GM23338 (cell line): ENCODE data around the gene CABLES2. TPM values are rescaled to one million over a fixed set of nuclear protein-coding genes. Genes with fewer than 3 reads are reported as not detected.

ENCODE experiments used
- ATAC-seq: fragments of 200-7000 bp; cut with Tn5 transposase; 3 replicates; pipeline ENCODE4 v1.9.1; 2020
- DNase-seq: peaks from one replicate; pipeline ENCODE4 v3.0.0-alpha.2; 2015; ENCODE audit warnings: low spot score
- H2AFZ ChIP-seq: fragments of 200-600 bp; sonication (generic); 2 replicates; pipeline ENCODE4 v1.8.0; 2016; ENCODE audit warnings: antibody characterized with exemption, mild to moderate bottlenecking, moderate library complexity
- H3F3A ChIP-seq: fragments of 200-600 bp; sonication (generic); replicated peaks from 2 replicates; pipeline ENCODE4 v1.8.0; 2017; ENCODE audit warnings: antibody characterized with exemption, mixed run types, low read depth
- H3K27ac ChIP-seq: fragments of 200-600 bp; sonication (generic); 2 replicates; pipeline ENCODE4 v1.6.1; 2016; ENCODE audit warnings: low read depth
- H3K27me3 ChIP-seq: fragments of 200-600 bp; sonication (generic); 2 replicates; pipeline ENCODE4 v1.8.0; 2016; ENCODE audit warnings: mild to moderate bottlenecking, mixed run types, moderate library complexity; ENCODE audit not compliant: insufficient read depth
- H3K36me3 ChIP-seq: fragments of 200-600 bp; sonication (generic); 2 replicates; pipeline ENCODE4 v1.8.0; 2016; ENCODE audit warnings: mild to moderate bottlenecking; ENCODE audit not compliant: insufficient read depth
- H3K4me1 ChIP-seq: fragments of 200-600 bp; sonication (generic); 2 replicates; pipeline ENCODE4 v1.8.0; 2016; ENCODE audit warnings: mild to moderate bottlenecking, moderate library complexity; ENCODE audit not compliant: insufficient read depth
- H3K4me2 ChIP-seq: fragments of 200-600 bp; sonication (generic); 2 replicates; pipeline ENCODE4 v1.7.1; 2017; ENCODE audit warnings: mixed run types
- H3K4me3 ChIP-seq: fragments of 200-600 bp; sonication (generic); 2 replicates; pipeline ENCODE4 v1.6.1; 2016; ENCODE audit warnings: mixed run types
- H3K79me2 ChIP-seq: fragments of 200-600 bp; sonication (generic); replicated peaks from 2 replicates; pipeline ENCODE4 v1.8.0; 2017; ENCODE audit warnings: mild to moderate bottlenecking; ENCODE audit not compliant: insufficient read depth
- H3K9me2 ChIP-seq: fragments of 200-600 bp; sonication (generic); 2 replicates; pipeline ENCODE4 v1.8.0; 2017; ENCODE audit not compliant: insufficient read depth
- H4K20me1 ChIP-seq: fragments of 200-600 bp; sonication (generic); replicated peaks from 2 replicates; pipeline ENCODE4 v1.8.0; 2017; ENCODE audit warnings: mild to moderate bottlenecking; ENCODE audit not compliant: insufficient read depth
- H3K27ac Mint-ChIP-seq: 2 replicates; pipeline ENCODE4 v1.8.0; 2020; ENCODE audit warnings: inconsistent platforms, mild to moderate bottlenecking, moderate library complexity, mixed read lengths
- H3K27me3 Mint-ChIP-seq: 3 replicates; pipeline ENCODE4 v1.8.0; 2022; ENCODE audit warnings: low read depth, mild to moderate bottlenecking, moderate library complexity, mixed read lengths, inconsistent platforms; ENCODE audit not compliant: insufficient read depth, poor library complexity
- H3K36me3 Mint-ChIP-seq: 3 replicates; pipeline ENCODE4 v1.8.0; 2021; ENCODE audit warnings: low read depth, mild to moderate bottlenecking, inconsistent platforms, moderate library complexity, mixed read lengths
- H3K4me1 Mint-ChIP-seq: 3 replicates; pipeline ENCODE4 v1.8.0; 2020; ENCODE audit warnings: mild to moderate bottlenecking, inconsistent platforms, mixed read lengths
- H3K4me3 Mint-ChIP-seq: 3 replicates; pipeline ENCODE4 v1.8.0; 2021; ENCODE audit warnings: moderate library complexity, mild to moderate bottlenecking, inconsistent platforms, mixed read lengths
- H3K9me3 Mint-ChIP-seq: 3 replicates; pipeline ENCODE4 v1.8.0; 2020; ENCODE audit warnings: moderate library complexity, mild to moderate bottlenecking, inconsistent platforms, mixed read lengths
- CREB1 ChIP-seq: fragments of 250-450 bp; sonication (Bioruptor Pico); IDR thresholded peaks from 2 replicates; pipeline ENCODE4 v1.5.0; 2020; ENCODE audit warnings: low read depth, mild to moderate bottlenecking, moderate library complexity
- EZH2 ChIP-seq: fragments of 200-600 bp; sonication (generic); IDR thresholded peaks from one replicate; pipeline ENCODE4 v1.8.0; 2017; ENCODE audit warnings: antibody characterized with exemption, mild to moderate bottlenecking, low read depth; ENCODE audit not compliant: unreplicated experiment
- EZH2phosphoT487 ChIP-seq: fragments of 200-600 bp; sonication (generic); IDR thresholded peaks from one replicate; pipeline ENCODE4 v1.8.1; 2018; ENCODE audit warnings: antibody characterized with exemption; ENCODE audit not compliant: unreplicated experiment
- JUNB ChIP-seq: IDR thresholded peaks from one replicate; pipeline ENCODE4 v1.6.1; 2016; ENCODE audit warnings: antibody characterized with exemption; ENCODE audit not compliant: unreplicated experiment
- NANOG ChIP-seq: IDR thresholded peaks from 2 replicates; pipeline ENCODE4 v1.6.1; 2016; ENCODE audit warnings: antibody characterized with exemption, borderline replicate concordance
- STAT1 ChIP-seq: IDR thresholded peaks from one replicate; pipeline ENCODE4 v1.6.1; 2016; ENCODE audit warnings: antibody characterized with exemption; ENCODE audit not compliant: unreplicated experiment
- ZNF114 ChIP-seq: fragments of 250-450 bp; sonication (Bioruptor Pico); IDR thresholded peaks from 2 replicates; pipeline ENCODE4 v1.5.0; 2020; ENCODE audit warnings: mild to moderate bottlenecking, moderate library complexity
- ZNF331 ChIP-seq: fragments of 250-450 bp; sonication (Bioruptor Pico); IDR thresholded peaks from 2 replicates; pipeline ENCODE4 v1.5.0; 2020; ENCODE audit warnings: low read depth, mild to moderate bottlenecking, moderate library complexity
- polyA plus RNA-seq: library from polyadenylated mRNA; unstranded; fragments of >200 nt; fragmentation: Nextera tagmentation; extraction: Ambion mirVana; gene quantifications from 2 replicates; pipeline ENCODE4 v1.2.1, GENCODE V29; 2016
- total RNA-seq: library from RNA; depleted of rRNA; stranded (reverse); fragments of >200 nt; shearing (Covaris generic); gene quantifications from 2 replicates; pipeline ENCODE4 v1.2.3, GENCODE V29; 2014
- TF ChIP-seq, protein P1 (sequence below), 2 experiments: fragments of 200-600 bp in 1 of 2; sonication (generic) in 1 of 2; conservative IDR thresholded peaks; 2 replicates each; pipeline versions ENCODE4 v1.5.1 to v1.6.1; 2016 to 2017; ENCODE audit warnings: antibody characterized with exemption in 2 of 2, low read depth in 2 of 2, mild to moderate bottlenecking in 2 of 2, moderate library complexity in 1 of 2
- TF ChIP-seq, protein P2 (sequence below): IDR thresholded peaks from one replicate; pipeline ENCODE4 v1.6.1; 2018; ENCODE audit warnings: antibody characterized with exemption; ENCODE audit not compliant: unreplicated experiment
- TF ChIP-seq, protein P3 (sequence below): IDR thresholded peaks from 2 replicates; pipeline ENCODE4 v1.6.1; 2016; ENCODE audit warnings: antibody characterized with exemption

The CABLES2 gene
- total and polyA plus RNA-seq, 2 experiments from 2014 or later, result 4.3 to 12.7 TPM

DNA sequence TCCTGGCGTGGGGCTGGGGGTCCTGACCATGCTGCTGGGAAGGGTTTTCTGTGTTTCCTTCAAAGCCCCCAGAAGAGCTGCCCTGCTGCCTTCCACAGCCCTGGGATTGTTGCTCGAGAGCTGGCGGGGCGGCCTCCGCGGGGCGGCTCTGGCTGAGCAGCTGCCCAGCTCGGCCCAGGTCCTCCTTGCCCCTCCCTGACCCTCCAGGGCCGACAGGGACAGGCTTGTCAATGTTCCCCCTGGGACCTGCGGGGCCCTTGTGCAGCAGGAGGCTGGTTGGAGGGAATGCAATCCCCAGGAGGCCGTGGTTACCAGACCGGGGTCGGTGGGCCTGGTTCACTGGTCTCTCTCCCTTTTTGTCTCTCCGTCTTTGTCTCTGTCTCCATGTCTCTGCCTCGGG is 48.8 kb upstream of the CABLES2 start (continued):
- TF ChIP-seq, protein P1, sequence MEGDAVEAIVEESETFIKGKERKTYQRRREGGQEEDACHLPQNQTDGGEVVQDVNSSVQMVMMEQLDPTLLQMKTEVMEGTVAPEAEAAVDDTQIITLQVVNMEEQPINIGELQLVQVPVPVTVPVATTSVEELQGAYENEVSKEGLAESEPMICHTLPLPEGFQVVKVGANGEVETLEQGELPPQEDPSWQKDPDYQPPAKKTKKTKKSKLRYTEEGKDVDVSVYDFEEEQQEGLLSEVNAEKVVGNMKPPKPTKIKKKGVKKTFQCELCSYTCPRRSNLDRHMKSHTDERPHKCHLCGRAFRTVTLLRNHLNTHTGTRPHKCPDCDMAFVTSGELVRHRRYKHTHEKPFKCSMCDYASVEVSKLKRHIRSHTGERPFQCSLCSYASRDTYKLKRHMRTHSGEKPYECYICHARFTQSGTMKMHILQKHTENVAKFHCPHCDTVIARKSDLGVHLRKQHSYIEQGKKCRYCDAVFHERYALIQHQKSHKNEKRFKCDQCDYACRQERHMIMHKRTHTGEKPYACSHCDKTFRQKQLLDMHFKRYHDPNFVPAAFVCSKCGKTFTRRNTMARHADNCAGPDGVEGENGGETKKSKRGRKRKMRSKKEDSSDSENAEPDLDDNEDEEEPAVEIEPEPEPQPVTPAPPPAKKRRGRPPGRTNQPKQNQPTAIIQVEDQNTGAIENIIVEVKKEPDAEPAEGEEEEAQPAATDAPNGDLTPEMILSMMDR (conservative IDR thresholded peaks at IDR 0.05; ENCODE audit: low read depth in 2 of 2), result no peak
- TF ChIP-seq CREB1 (no peak), ZNF331 (CRISPR knock-in tag) (no peak), ZNF114 (no peak), NANOG (no peak), EZH2 (no peak), EZH2phosphoT487 (no peak)
- TF ChIP-seq, protein P2, sequence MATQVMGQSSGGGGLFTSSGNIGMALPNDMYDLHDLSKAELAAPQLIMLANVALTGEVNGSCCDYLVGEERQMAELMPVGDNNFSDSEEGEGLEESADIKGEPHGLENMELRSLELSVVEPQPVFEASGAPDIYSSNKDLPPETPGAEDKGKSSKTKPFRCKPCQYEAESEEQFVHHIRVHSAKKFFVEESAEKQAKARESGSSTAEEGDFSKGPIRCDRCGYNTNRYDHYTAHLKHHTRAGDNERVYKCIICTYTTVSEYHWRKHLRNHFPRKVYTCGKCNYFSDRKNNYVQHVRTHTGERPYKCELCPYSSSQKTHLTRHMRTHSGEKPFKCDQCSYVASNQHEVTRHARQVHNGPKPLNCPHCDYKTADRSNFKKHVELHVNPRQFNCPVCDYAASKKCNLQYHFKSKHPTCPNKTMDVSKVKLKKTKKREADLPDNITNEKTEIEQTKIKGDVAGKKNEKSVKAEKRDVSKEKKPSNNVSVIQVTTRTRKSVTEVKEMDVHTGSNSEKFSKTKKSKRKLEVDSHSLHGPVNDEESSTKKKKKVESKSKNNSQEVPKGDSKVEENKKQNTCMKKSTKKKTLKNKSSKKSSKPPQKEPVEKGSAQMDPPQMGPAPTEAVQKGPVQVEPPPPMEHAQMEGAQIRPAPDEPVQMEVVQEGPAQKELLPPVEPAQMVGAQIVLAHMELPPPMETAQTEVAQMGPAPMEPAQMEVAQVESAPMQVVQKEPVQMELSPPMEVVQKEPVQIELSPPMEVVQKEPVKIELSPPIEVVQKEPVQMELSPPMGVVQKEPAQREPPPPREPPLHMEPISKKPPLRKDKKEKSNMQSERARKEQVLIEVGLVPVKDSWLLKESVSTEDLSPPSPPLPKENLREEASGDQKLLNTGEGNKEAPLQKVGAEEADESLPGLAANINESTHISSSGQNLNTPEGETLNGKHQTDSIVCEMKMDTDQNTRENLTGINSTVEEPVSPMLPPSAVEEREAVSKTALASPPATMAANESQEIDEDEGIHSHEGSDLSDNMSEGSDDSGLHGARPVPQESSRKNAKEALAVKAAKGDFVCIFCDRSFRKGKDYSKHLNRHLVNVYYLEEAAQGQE, result no peak
- TF ChIP-seq, protein P3, sequence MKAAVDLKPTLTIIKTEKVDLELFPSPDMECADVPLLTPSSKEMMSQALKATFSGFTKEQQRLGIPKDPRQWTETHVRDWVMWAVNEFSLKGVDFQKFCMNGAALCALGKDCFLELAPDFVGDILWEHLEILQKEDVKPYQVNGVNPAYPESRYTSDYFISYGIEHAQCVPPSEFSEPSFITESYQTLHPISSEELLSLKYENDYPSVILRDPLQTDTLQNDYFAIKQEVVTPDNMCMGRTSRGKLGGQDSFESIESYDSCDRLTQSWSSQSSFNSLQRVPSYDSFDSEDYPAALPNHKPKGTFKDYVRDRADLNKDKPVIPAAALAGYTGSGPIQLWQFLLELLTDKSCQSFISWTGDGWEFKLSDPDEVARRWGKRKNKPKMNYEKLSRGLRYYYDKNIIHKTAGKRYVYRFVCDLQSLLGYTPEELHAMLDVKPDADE, result no peak

DNA sequence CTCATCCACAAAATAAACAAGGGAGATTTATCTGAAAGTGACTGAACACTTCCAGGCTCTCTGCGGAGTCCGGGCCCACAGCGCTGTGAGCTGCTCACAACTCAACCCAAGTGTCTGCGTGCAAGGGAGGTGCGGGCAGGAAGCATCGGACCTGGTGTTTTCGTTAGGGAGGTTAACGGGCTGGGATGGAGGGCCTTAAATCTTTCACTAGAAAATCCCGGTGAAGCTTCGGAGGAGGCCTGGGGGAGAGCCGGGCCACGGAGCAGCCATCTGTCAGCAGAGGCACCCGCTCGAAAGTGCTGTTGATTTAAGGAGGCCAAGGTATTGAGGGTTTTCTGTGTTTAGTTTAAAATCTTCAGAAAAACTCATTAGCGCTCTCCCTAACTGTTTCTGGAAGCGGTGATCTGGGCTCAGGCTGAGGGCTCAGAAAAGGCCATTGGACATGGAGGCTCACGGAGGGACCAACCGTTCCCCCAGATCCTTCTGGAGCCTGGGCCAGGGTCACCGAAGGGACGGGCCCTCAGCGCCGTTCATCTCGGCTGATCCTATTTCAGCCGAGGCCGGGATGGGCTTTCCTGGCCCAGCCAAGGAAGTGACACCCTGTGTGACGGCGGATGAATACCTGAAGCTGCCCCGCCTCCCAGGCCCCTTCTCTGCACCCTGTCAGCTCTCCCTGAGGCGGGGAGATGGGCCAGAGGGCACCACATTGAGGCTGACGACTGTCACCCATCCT is 48.0 kb upstream of the CABLES2 start:
- Mint-ChIP-seq H3K36me3 (no peaks in the 10 kb centered on the region), H3K4me1 (peaks cover 6% of the 10 kb centered on the region), H3K4me3 (no peak overlapping the region), H3K27ac (no peak overlapping the region), H3K27me3 (peaks cover 5% of the 10 kb centered on the region), H3K9me3 (no peaks in the 10 kb centered on the region)
- no peak overlapping the region for H3K4me2 ChIP-seq
- no peaks in the 10 kb centered on the region for H3K27me3 ChIP-seq
- no peak overlapping the region for H3K4me3 ChIP-seq
- H3F3A ChIP-seq, result 0 out of 2 replicates have a peak, but pooled peaks cover 2% of the 10 kb centered on the region
- no peaks in the 10 kb centered on the region for H3K36me3 ChIP-seq
- H4K20me1 ChIP-seq, result no peaks in the 10 kb centered on the region
- DNase-seq (no peak), ATAC-seq (peak; percentile 39)
- H3K27ac ChIP-seq, result no peak overlapping the region
- no peaks in the 10 kb centered on the region for H3K9me2 ChIP-seq
- no peaks in the 10 kb centered on the region for H3K4me1 ChIP-seq
- H3K79me2 ChIP-seq, result no peaks in the 10 kb centered on the region
- H2AFZ ChIP-seq, result 0 out of 2 replicates have a peak overlapping the region, but pooled peaks have one; percentile 14
- TF ChIP-seq, protein P3, result no peak
- TF ChIP-seq NANOG (no peak), JUNB (no peak), ZNF331 (CRISPR knock-in tag) (no peak), STAT1 (no peak)
